Osteoblast (primary cell): ENCODE data around the gene ARSA. TPM values are rescaled to one million over a fixed set of nuclear protein-coding genes. Genes with fewer than 3 reads are reported as not detected.
"Not testable (repeated sequence)": the region's sequence is repeated elsewhere in the genome, so short reads cannot be mapped to it uniquely, and the experiment has no call there.

Source experiments
- DNase-seq: peaks from one replicate; pipeline ENCODE4 v3.0.0; 2011; ENCODE audit warnings: low spot score, mixed read lengths; ENCODE audit not compliant: insufficient read length; ENCODE audit errors: missing footprints
- H2AFZ ChIP-seq: 2 replicates; pipeline ENCODE4 v1.6.0; 2011; ENCODE audit warnings: mild to moderate bottlenecking, low read length
- H3K27ac ChIP-seq: 2 replicates; pipeline ENCODE4 v1.5.1; 2011; ENCODE audit warnings: mild to moderate bottlenecking, low read depth, low read length, moderate library complexity
- H3K27me3 ChIP-seq: 2 replicates; pipeline ENCODE4 v1.6.0; 2012; ENCODE audit warnings: mild to moderate bottlenecking, control low read depth, inconsistent platforms, low read length, moderate library complexity; ENCODE audit not compliant: insufficient read depth
- H3K36me3 ChIP-seq: 2 replicates; pipeline ENCODE4 v1.5.1; 2011; ENCODE audit warnings: mild to moderate bottlenecking, low read length, control low read depth, moderate library complexity; ENCODE audit not compliant: insufficient read depth
- H3K4me1 ChIP-seq: 2 replicates; pipeline ENCODE4 v1.5.1; 2011; ENCODE audit warnings: mild to moderate bottlenecking, low read length, control low read depth, moderate library complexity; ENCODE audit not compliant: insufficient read depth
- H3K4me2 ChIP-seq: 2 replicates; pipeline ENCODE4 v1.6.0; 2011; ENCODE audit warnings: mild to moderate bottlenecking, low read length; ENCODE audit not compliant: insufficient read depth
- H3K4me3 ChIP-seq: fragments of 200-600 bp; sonication (generic); 3 replicates; pipeline ENCODE4 v1.5.1; 2012; ENCODE audit warnings: mild to moderate bottlenecking, low read length, inconsistent platforms; ENCODE audit not compliant: insufficient read depth
- H3K79me2 ChIP-seq: 2 replicates; pipeline ENCODE4 v1.6.0; 2012; ENCODE audit warnings: mild to moderate bottlenecking, low read length, control low read depth, inconsistent platforms; ENCODE audit not compliant: insufficient read depth
- H3K9me3 ChIP-seq: 2 replicates; pipeline ENCODE4 v1.5.1; 2011; ENCODE audit warnings: low read depth, low read length, control low read depth
- H4K20me1 ChIP-seq: 2 replicates; pipeline ENCODE4 v1.6.0; 2012; ENCODE audit warnings: mild to moderate bottlenecking, low read length, control low read depth; ENCODE audit not compliant: insufficient read depth
- CTCF ChIP-seq: IDR thresholded peaks from 2 replicates; pipeline ENCODE4 v1.5.1; 2011; ENCODE audit warnings: mild to moderate bottlenecking, low read depth, low read length, moderate library complexity; ENCODE audit errors: extremely low read depth
- total RNA-seq: library from RNA; depleted of rRNA; stranded (reverse); fragments of >200 nt; gene quantifications from 2 replicates; pipeline ENCODE4 v1.2.3, GENCODE V29; 2012

ARSA gene
- total RNA-seq, 1 donor, result 38.4 TPM

- no peak overlapping the region for H2AFZ ChIP-seq
- no peak overlapping the region for H3K4me3 ChIP-seq
- no peaks in the 10 kb centered on the region for H3K4me1 ChIP-seq
- DNase-seq, result peak; percentile 83
- peaks cover 4% of the 10 kb centered on the region for H3K27me3 ChIP-seq
- no peak overlapping the region for H3K27ac ChIP-seq
- H3K79me2 ChIP-seq, result no peaks in the 10 kb centered on the region
- no peaks in the 10 kb centered on the region for H3K9me3 ChIP-seq
- TF ChIP-seq CTCF, result no peak
- no peaks in the 10 kb centered on the region for H4K20me1 ChIP-seq
- no peak overlapping the region for H3K4me2 ChIP-seq
- no peaks in the 10 kb centered on the region for H3K36me3 ChIP-seq
Observed at GRCh38 chr22:50610581-50610980, 17.4 kb downstream of the ARSA start.

GRCh38 chr22:50610041-50610451 lies 17.9 kb downstream of the ARSA start:
- DNase-seq, result peak; percentile 65
- Histone ChIP-seq H3K36me3 (no peaks in the 10 kb centered on the region), H3K4me2 (no peak overlapping the region), H3K4me3 (no peak overlapping the region), H3K27ac (no peak overlapping the region), H3K9me3 (no peaks in the 10 kb centered on the region), H3K79me2 (no peaks in the 10 kb centered on the region), H4K20me1 (no peaks in the 10 kb centered on the region), H3K4me1 (no peaks in the 10 kb centered on the region), H2AFZ (no peak overlapping the region), H3K27me3 (peaks cover 5% of the 10 kb centered on the region)
- no peak for TF ChIP-seq CTCF

- Histone ChIP-seq H3K4me3 (no peak overlapping the region), H3K36me3 (no peaks in the 10 kb centered on the region), H3K27ac (no peak overlapping the region), H3K79me2 (no peaks in the 10 kb centered on the region), H2AFZ (no peak overlapping the region), H3K4me1 (no peaks in the 10 kb centered on the region), H3K27me3 (peaks cover 7% of the 10 kb centered on the region), H4K20me1 (no peaks in the 10 kb centered on the region), H3K9me3 (no peaks in the 10 kb centered on the region), H3K4me2 (no peak overlapping the region)
- no peak for DNase-seq
- no peak for TF ChIP-seq CTCF
Observed at GRCh38 chr22:50609599-50609998, 18.4 kb downstream of the ARSA start.

GRCh38 chr22:50608996-50609395 lies 19.0 kb downstream of the ARSA start:
- no peaks in the 10 kb centered on the region for H3K9me3 ChIP-seq
- no peak overlapping the region for H3K4me2 ChIP-seq
- no peaks in the 10 kb centered on the region for H3K79me2 ChIP-seq
- no peak overlapping the region for H3K4me3 ChIP-seq
- peak; percentile 78 for DNase-seq
- H3K27me3 ChIP-seq, result peaks cover 7% of the 10 kb centered on the region
- no peak for TF ChIP-seq CTCF
- H4K20me1 ChIP-seq, result no peaks in the 10 kb centered on the region
- no peak overlapping the region for H3K27ac ChIP-seq
- no peaks in the 10 kb centered on the region for H3K4me1 ChIP-seq
- H3K36me3 ChIP-seq, result no peaks in the 10 kb centered on the region
- H2AFZ ChIP-seq, result no peak overlapping the region

- not testable (repeated sequence) for H3K4me3 ChIP-seq, H3K79me2 ChIP-seq, H4K20me1 ChIP-seq, H3K27me3 ChIP-seq, H3K4me1 ChIP-seq, H3K36me3 ChIP-seq, H3K9me3 ChIP-seq, H2AFZ ChIP-seq, H3K27ac ChIP-seq, H3K4me2 ChIP-seq
- DNase-seq, result peak; percentile 65
Observed at GRCh38 chr22:50608058-50608840, 19.7 kb downstream of the ARSA start.
